Measurements from ENCODE around the gene BPIFB6.

Gene BPIFB6

GRCh38 chr20:33023439-33024242, 7.8 kb upstream of the BPIFB6 start:
- Histone ChIP-seq H3K27ac (no peak overlapping the region), H3K4me3 (no peak overlapping the region)
- no peak for DNase-seq (ENCODE audit: low spot score)
- TF ChIP-seq CTCF (IDR thresholded peaks at IDR 0.05): no peak

- no peak for DNase-seq (ENCODE audit: low spot score)
Measured at GRCh38 chr20:33024243-33024560, 7.2 kb upstream of the BPIFB6 start.

DNA sequence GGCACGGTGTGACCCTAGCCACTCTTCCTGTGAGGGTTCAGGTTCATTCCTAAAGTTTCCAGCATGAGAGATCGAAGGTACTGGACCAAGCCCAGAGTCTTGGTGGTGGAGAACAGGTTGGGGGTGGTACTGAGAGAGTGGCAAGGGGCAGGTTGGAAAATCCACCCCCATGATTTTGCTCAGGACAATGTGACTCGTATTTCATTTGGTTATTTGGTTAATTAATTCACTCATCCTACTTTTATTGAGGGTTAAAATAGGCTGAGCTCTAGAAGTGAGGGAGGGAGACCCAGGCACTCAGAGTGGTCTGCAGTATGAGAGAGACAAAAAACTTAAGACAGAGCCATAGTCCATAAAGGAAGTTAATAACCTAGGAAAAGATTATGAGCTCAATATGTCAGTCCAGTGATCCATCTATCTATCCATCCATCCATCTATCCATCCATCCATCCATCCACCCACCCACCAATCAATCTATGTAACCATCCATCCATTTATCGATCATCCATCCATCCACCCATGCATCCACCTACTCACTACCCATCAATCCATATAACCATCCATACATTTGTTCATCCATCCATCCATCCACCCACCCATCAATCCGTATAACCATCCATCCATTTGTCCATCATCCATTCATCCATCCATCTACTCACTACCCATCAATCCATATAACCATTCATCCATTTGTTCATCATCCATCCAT, 6.7 kb upstream of the BPIFB6 start:
- TF ChIP-seq CTCF (IDR thresholded peaks at IDR 0.05): no peak
- no peak overlapping the region for H3K4me3 ChIP-seq
- H3K27ac ChIP-seq: no peak overlapping the region
- no peak for DNase-seq (ENCODE audit: low spot score)

More at GRCh38 chr20:33024243-33024560, 7.2 kb upstream of the BPIFB6 start:
- Histone ChIP-seq H3K4me3 (no peak overlapping the region), H3K27ac (no peak overlapping the region)
- no peak for TF ChIP-seq CTCF (IDR thresholded peaks at IDR 0.05)

GRCh38 chr20:33025318-33025876, 6.1 kb upstream of the BPIFB6 start:
- DNase-seq (ENCODE audit: low spot score): no peak
- H3K4me3 ChIP-seq: no peak overlapping the region
- no peak for TF ChIP-seq CTCF (IDR thresholded peaks at IDR 0.05)
- H3K27ac ChIP-seq: no peak overlapping the region

- no peak for DNase-seq (ENCODE audit: low spot score)
- no peak for TF ChIP-seq CTCF (IDR thresholded peaks at IDR 0.05)
- Histone ChIP-seq H3K4me3 (no peak overlapping the region), H3K27ac (no peak overlapping the region)
Measured at GRCh38 chr20:33026072-33026778, 5.2 kb upstream of the BPIFB6 start.

GRCh38 chr20:33026779-33027759, 4.4 kb upstream of the BPIFB6 start:
- no peak for TF ChIP-seq CTCF (IDR thresholded peaks at IDR 0.05)
- no peak for DNase-seq (ENCODE audit: low spot score)
- H3K27ac ChIP-seq: no peak overlapping the region
- no peak overlapping the region for H3K4me3 ChIP-seq

Measured in coronary artery (tissue), 2 donors.